Stromal cell of bone marrow (primary cell): ENCODE measurements around the gene IDE.

ENCODE experiments used
- DNase-seq: peaks from one replicate; pipeline ENCODE4 v3.0.0-alpha.2; 2012; ENCODE audit warnings: low read depth

The IDE gene

DNA sequence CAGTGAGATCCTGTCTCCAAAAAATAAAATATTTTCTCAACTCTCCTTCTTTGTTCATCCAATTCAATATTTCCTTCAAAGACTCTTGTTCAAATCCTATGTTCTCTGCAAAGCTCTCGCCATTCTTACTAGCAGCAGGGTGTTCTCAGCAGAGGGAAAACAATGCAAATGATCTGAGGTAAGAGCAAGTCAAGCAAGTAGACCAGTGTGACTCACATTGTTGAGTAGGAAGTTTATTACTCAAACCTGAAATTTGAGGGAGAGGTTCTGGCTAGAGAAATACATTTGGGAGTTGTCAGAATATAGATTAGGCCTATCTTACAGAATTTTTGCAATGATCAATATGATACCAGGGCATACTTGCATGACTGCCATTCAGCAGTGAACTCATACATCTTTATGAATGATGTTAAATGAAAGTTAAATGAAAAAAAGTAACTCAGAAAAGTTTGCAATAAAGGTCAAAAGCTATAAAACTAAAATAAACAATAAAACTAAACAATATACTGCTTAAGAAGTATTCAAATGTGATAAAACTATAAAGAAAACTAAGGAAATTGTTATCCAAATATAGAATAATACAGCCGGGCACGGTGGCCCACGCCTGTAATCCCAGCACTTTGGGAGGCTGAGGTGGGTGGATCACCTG is 5.8 kb downstream of the IDE start:
- no peak for DNase-seq

DNA sequence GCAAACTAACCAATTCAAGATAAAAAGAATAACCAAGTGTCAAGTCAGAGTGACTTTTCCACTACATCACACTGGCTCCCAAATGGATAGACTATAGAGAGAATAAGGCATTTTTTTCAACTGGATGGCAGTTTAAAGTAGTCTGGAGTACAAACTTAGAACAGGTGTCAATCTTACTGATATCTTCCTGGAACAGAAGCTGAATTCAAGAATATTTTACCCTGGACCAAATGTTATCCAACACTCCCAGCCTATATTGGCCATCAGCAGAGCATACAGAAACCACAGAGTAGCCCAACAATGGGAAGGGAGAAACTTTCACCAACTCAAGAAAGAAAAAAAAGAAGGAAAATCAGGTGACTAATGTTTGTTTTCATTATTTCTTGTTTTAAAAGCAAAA is 11.5 kb downstream of the IDE start:
- no peak for DNase-seq

DNA sequence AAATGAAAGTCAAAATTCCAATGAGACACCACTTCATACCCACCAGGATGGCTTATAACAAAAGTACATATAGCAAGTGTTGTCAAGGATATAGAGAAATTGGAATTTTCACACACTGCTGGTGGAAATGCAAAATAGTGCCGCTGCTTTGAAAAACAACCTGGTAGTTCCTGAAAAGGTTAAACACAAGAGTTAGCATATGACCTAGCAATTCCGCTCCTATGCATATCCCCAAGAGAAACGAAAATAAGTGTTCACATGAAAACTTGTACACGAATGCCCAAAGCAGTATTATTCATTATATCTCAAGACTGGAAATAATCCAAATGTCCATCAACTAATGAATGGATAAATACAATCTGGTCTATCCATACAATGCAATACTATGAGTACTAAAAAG is 14.8 kb downstream of the IDE start:
- DNase-seq, result no peak

DNA sequence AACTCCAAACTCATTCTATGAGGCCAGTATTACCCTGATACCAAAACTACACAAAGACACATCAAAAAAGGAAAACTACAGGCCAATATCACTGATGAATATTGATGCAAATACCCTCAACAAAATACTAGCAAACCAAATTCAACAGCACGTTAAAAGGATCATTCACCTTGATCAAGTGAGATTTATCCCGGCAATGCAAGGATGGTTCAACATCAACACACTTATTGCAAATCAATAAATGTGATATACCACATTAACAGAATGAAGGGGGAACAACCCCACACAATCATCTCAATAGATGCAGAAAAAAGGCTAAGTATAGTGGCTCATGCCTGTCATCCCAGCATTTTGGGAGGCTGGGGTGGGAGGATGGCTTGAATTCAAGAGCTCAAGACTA is 19.9 kb downstream of the IDE start:
- no peak for DNase-seq

DNA sequence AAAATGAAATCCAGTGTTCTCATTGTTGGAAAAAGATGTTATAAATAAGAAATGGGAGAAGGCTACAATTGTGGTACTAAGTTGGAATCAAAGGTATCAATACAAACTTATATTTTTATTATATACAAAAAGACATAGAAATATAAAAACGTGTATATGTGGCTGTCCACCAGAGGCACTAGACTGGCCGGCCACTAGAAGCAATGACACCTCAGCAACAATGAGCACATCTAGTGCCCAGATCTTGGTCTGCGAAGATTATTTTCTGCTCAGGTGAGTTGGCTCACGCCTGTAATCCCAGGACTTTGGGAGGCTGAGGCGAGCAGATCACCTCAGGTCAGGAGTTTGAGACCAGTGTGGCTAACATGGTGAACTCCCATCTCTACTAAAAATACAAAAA is 21.6 kb downstream of the IDE start:
- DNase-seq, result no peak

DNA sequence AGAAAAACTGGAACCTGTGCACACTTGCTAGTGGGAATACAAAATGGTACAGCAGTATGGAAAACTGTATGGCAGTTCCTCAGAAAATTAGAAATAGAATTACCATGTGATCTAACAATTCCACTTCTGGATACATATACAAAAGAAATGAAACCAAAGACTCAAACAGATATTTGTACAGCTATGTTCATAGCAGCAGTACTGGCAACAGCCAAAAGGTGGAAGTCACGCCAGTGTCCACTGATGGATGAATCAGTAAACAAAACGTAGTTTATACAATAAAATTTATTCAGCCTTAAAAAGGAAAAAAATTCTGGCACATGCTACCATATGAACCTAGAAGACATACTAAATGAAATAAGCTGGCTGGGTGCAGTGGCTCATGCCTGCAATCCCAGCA is 23.0 kb downstream of the IDE start:
- DNase-seq, result no peak

DNA sequence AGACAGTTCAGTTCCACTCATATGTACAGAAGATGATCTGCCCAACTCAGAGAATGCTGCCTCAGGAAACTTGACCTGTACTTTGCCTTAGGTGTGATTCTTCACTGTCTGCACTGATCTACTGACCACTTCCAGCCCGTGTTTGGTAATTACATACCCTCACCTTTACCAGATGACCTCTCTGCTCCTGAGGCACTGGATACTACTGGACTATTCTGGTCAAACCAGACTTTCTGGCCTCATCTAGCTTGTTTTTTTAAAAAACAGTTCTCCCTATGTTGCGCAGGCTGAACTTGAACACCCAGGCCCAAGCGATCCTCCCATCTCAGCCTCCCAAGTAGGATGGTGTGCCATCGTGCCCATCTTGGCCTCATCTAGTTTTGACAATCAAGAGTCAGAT is 26.2 kb downstream of the IDE start:
- no peak for DNase-seq

DNA sequence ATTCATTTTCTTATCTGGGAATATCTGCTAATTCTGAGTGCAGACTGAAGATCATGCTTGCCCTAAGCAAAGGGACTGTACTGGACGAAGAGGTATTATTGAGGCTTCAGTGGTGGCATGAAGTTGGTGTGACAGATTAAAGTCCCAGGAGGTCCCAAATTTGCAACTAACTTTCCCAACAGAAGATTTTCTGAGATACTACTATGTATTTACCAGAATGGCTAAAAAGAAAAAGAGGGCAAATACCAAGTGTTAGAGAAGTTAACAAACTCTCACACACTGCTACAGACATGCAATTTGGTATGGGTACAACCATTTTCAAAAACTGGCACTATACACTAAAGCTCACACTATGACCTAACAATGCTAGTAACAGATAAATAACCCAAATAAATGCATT is 28.3 kb downstream of the IDE start:
- DNase-seq, result no peak

DNA sequence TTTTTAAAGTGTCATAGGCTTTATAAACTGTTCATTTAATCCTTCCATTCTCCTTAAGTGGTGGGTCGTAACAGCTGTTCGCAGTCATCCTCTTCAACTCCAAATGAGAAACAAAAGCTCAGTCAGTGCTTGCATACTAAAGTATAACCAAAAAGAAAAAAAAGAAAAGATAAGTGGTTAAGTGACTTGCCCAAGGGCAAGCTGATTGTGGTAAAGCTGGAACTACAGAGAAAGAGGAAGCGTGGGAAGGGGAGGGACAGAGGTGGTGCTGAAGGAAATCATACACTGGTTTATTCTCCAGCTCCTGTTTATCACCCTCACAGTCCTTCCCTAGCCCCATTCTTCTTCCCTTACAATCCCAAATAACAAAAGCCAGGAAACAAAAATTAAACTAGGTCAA is 29.6 kb downstream of the IDE start:
- DNase-seq, result no peak

DNA sequence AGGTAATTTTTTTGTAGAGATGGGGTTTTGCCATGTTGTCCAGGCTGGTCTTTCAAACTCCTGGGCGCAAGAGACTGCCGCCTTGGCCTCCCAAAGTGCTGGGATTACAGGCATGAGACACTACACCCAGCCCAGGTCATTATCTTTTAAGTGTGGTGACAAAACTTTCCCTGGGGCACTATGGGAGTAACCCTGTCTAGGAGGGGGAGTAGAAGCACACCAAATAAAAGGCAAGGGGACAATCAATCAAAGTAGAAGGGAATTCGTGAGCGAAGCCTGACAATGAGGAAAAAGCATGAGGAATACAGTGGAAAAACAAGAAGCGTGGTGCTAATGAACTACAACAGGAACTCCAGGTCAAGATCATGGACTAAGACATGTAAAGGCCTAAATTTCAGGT is 31.4 kb downstream of the IDE start:
- DNase-seq, result no peak

DNA sequence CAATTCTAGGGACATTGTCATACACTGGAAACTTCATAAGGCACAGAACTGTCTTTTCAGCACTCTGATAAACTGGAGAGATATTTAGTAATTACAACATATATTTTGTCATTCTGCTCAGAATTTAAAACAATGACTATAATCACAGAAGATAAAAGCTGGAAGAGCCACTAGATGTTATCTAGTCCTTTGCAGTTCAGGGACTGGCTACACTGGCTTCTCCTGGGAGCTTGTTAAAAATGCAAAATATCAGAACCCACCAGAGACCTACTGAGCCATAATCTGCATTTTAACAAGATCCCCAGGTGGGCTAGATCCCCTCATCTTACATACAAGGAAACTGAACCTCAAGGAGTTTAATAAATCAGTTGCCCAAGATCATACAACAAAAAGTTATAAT is 32.3 kb downstream of the IDE start:
- no peak for DNase-seq

DNA sequence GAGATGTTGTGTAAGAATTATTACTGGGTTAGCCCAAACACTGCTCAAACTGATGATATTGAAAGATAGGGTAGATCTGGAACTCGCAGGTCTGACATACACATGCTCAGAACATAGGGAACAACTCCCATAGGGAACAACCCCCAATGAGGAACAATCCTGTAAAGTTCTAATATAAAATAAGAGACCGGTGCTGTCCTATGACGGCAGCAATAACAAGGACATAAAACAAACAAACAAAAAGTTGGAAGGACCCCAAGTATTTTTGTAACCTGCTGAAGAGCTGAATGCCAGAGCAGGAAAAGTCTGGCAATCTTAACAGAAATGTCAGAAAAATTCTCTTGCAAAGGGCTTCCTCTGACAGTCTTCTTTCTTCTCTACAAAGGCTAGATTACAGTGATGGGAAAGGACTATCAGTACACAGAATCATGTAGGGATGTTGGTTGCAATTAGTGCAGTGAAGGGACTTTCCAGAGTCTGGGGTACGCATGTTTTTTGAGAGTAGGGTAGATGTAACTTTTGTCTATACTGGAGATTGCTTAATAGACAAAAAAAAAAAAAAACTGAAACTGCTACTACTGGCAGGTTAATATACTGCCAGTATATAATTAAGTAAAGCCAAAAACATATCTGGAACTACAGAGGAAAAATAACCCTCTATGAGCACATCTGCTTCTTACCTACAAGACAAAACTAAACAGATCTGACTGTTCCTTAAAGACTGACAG is 35.5 kb downstream of the IDE start:
- no peak for DNase-seq

DNA sequence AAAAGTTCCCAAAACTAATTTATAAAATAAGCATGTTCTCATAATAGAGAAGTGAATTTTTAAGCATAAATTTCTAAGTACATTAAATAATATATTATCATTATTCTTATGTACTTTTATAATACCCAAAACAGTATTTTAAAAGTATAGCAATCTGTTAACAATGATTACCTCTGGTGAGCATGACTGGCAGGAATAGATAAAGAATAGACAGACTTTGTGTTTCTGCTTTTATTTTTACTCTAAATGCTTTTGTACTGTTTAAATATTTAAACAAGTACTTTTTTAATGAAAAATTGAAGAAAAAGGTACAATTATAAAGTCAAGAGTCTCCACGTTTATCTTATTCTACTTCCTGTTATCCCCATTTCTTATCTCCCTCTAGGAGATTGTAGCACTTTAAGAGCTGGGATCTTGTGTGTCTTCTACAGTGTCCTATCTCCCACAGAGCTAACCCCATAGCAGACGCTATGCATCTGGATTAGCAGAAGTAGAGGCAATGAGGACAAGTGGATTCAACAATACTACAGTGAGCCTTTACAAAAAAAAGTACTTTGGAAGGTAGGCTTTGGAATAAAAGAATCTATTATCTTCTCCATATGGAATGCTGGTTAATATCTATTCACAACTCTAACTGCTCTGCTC is 42.9 kb downstream of the IDE start:
- DNase-seq, result no peak

DNA sequence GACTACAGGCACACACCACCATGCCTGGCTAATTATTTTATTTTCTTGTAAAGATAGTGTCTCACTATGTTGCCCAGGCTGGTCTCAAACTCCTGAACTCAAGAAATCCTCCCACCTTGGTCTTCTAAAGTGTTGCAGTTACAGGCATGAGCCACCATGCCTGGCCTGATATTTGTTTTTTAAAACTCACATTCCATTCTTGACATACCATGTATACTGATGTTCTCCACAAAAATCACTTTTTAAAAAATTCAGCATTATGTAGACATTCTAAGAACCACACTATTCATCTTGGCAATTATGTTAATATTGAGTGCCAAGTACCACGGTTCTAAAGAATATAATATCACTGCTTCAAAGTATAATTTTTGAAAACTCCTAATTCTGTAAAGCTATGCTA is 43.5 kb downstream of the IDE start:
- no peak for DNase-seq

DNA sequence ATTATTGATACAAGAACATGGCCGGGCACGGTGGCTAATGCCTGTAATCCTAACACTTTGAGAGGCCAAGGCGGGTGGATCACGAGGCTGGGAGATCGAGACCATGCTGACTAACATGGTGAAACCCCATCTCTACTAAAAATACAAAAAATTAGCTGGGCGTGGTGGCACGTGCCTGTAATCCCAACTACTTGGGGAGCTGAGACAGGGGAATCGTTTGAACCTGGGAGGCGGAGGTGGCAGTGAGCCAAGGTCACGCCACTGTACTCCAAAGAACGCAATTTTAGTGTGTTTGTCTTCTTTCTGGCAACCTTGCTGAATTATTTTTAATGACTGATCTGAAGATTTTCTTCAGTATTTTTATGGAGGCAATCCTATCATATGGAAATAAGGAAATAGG is 46.2 kb downstream of the IDE start:
- no peak for DNase-seq

DNA sequence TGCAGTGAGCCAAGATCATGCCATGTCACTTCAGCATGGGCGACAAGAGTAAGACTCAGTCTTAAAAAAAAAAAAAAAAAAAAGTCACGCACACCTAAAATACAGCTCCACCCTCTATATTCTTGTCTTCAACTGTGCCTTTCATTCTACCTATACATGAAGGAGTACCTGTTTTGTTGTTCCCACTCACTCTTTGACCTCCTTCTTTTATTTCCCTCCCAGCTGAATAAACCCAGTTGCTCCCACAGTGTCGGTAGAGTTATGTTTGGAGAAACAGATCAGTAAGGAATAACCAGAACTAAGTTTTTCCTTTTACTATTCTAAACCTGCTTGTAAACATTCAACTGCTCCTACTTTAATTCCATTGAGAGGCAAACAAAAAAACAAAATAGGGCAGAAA is 50.3 kb downstream of the IDE start:
- DNase-seq, result no peak

DNA sequence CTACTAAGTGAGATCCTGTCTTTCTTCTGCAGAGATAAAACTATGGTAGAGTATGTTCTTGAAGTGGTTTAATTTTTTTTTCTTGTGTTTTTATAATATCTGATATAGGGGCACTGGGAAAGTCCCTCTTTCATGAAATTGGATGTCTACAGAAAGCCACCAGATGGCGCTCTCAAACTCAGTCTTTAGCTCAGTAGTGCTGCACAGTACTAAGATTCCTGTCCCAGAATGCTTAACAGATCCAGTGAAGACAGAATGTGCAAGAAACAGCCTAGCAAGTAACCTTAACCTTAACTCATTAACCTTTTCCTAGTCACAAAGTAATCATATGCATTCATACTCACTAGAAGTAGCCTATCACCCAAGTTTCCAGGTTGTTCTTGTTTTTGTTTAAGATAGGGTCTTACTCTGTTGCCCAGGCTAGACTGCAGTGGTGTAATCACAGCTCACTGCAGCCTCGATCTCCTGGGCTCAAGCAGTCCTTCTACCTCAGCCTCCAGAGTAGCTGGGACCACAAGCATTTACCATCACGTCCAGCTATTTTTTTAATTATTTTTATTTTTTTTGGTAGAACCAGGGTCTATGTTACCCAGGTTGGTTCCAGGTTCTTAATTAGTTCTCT is 56.7 kb downstream of the IDE start:
- DNase-seq, result peak; percentile 57

DNA sequence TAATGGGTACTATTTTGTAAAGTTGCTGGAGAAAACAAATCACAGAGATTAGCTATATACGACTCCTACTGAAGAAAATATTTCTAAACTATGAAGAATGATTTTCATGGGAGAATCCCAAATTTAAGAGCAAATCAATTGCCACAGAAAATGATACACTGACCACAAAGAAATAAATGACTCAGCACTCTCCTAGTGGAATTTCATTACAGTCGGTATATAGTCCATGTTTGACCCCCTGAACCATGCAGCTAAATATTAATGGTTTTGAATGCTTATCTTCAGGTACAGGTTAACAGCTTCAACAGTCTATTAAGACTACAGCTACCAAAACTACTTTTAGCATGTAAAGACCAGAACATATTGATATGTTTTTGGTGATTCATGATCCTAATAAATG is 65.0 kb downstream of the IDE start:
- DNase-seq, result no peak

DNA sequence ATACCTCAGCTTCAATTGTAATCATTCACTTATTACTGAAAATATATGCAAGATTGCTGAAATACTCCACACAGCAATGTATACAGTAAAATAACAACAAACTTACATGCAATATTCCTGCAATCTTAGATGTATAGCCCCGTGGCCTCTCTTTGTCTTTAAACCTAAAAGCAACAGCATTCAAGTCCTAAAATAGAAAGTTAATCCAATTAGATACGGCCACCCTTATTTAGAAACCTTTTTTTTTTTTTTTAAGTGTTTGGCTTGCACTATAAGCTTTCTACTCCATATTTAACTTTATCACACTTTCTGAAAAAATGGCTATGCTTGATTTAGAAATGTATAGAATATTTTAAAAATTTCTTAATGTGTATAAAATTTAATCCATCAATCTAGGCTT is 67.6 kb downstream of the IDE start:
- no peak for DNase-seq

DNA sequence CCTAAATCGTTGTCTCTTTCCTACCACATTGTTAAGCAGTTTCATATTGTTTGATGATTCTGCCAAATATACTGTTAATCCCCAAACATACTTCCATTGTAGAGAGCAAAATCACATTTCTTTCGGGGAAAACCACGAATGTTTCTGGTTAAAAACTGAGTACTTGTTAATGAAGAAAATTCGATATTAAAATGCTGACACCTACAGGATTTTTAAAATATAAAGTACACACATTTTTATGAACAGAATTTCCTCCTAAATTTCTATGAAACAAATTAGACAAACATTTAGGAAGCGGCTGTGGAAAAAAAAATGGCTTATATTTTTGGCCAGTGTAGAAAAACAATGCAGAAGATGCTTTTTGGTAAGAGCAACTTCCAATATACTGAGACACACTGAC is 68.8 kb downstream of the IDE start:
- no peak for DNase-seq

DNA sequence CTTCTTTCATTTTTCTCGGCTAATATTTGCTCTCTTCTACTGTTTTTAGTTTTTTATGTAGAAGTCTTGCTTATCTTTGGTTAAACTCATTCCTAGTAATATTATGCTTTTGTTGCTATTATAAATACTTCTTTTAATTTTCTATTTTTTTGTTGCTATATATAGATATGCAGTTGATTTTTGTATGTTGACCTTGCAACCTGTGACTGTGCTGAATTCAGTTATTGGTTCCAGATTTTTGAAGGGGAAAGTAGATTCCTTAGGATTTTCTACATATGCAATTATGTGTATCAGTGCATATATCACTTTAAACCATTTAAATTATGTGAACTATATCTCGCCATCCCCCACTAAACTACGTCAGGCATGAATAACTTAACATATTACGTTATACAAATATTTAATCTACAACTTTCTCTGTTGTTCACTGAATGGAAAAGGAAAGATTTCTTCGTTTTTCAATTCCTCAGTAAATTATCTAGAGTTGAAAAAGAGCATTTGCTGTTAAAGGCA is 71.5 kb downstream of the IDE start:
- DNase-seq, result no peak

DNA sequence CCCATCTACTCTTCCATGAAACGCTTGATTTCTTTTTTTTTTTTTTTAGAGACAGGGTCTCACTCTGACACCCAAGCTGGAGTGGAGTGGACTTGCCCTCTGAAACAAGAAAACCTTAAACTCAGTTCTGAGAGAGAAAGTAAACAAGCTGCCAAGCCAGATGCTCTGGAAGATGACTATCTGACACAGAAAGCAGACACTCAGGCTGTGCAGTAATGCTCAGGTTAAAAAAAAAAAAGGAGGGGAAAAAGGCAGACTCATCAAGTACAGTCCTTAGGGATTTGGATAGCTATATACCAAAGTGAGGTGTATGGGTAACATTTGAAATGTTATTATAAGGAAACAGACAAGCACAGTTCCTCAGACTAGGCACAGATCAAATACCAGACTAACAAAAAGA is 80.5 kb downstream of the IDE start:
- no peak for DNase-seq

DNA sequence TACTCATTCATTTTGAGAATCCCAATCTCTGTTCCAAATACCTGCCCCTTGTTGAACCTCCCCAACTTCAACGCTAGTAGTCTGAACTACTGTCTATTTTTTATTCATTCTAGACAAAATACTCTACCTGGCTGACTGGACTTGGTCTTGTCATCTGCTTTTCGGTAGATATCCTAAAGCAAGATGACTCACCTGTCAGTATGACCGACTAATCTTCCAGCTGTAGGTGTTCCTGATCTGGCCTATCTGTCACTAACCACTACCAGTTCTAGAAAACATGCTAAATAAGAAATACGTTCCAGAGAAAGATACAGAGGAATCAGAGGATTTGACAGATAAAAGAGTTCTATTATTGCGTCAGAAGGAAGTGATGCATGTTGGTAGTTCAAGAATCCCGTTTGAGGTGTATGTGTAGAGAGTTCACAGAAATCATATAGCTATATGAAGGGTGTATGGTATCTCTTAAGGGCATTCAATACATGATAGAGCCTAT is 81.1 kb downstream of the IDE start:
- no peak for DNase-seq
